Neuronal stem cell (in vitro differentiated cells): Measurements from ENCODE around the gene BMPR1A.

Source experiments
- DNase-seq: peaks from one replicate; pipeline ENCODE4 v3.0.0-alpha.2; 2013; ENCODE audit warnings: low spot score
- H2AFZ ChIP-seq: one replicate; pipeline ENCODE4 v1.6.1; 2013; ENCODE audit warnings: mild to moderate bottlenecking, low read length, inconsistent platforms
- H2AK5ac ChIP-seq: 2 replicates; pipeline ENCODE4 v1.6.1; 2013; ENCODE audit warnings: low read depth, mild to moderate bottlenecking, inconsistent platforms, low read length, moderate library complexity, mixed read lengths
- H2BK120ac ChIP-seq: 2 replicates; pipeline ENCODE4 v1.6.1; 2013; ENCODE audit warnings: low read depth, mild to moderate bottlenecking, inconsistent platforms, low read length, moderate library complexity, mixed read lengths
- H2BK12ac ChIP-seq: one replicate; pipeline ENCODE4 v1.6.1; 2013; ENCODE audit warnings: low read length, inconsistent platforms
- H2BK15ac ChIP-seq: 2 replicates; pipeline ENCODE4 v1.6.1; 2013; ENCODE audit warnings: mild to moderate bottlenecking, low read length, inconsistent platforms, mixed read lengths
- H2BK5ac ChIP-seq: one replicate; pipeline ENCODE4 v1.6.1; 2013; ENCODE audit warnings: inconsistent platforms, mild to moderate bottlenecking, low read length, moderate library complexity
- H3K14ac ChIP-seq: one replicate; pipeline ENCODE4 v1.6.1; 2013; ENCODE audit warnings: low read length, inconsistent platforms
- H3K18ac ChIP-seq: 2 replicates; pipeline ENCODE4 v1.6.1; 2013; ENCODE audit warnings: low read length, inconsistent platforms
- H3K23ac ChIP-seq: 2 replicates; pipeline ENCODE4 v1.6.1; 2013; ENCODE audit warnings: low read depth, mild to moderate bottlenecking, mixed read lengths, low read length, inconsistent platforms; ENCODE audit not compliant: poor library complexity
- H3K27ac ChIP-seq: replicated peaks from 3 replicates; pipeline ENCODE4 v1.5.1; 2013; ENCODE audit warnings: low read length, inconsistent platforms
- H3K27me3 ChIP-seq, 3 experiments: 2 replicates each; pipeline ENCODE4 v1.6.1; 2013; ENCODE audit warnings: low read length in 3 of 3, mild to moderate bottlenecking in 2 of 3, inconsistent platforms in 1 of 3, low read depth in 1 of 3, mixed read lengths in 1 of 3, moderate library complexity in 1 of 3; ENCODE audit not compliant: control insufficient read depth in 3 of 3, insufficient read depth in 3 of 3
- H3K36me3 ChIP-seq, 2 donors: replicated peaks in 1 of 2; 2 replicates each; pipeline ENCODE4 v1.6.1; 2013; ENCODE audit warnings: low read length in 2 of 2; ENCODE audit not compliant: control insufficient read depth in 2 of 2, insufficient read depth in 2 of 2
- H3K4ac ChIP-seq: 2 replicates; pipeline ENCODE4 v1.6.1; 2013; ENCODE audit warnings: inconsistent platforms, mild to moderate bottlenecking, low read length, moderate library complexity
- H3K4me1 ChIP-seq, 2 donors: 1 replicate in 1 of 2; 2 replicates in 1 of 2; pipeline ENCODE4 v1.6.1; 2013; ENCODE audit warnings: low read length in 2 of 2, low read depth in 1 of 2; ENCODE audit not compliant: control insufficient read depth in 2 of 2, insufficient read depth in 1 of 2
- H3K4me2 ChIP-seq: one replicate; pipeline ENCODE4 v1.6.1; 2013; ENCODE audit warnings: mild to moderate bottlenecking, low read length, inconsistent platforms; ENCODE audit not compliant: insufficient read depth, poor library complexity, severe bottlenecking
- H3K4me3 ChIP-seq, 2 donors: 2 replicates each; pipeline ENCODE4 v1.5.1; 2013; ENCODE audit warnings: low read length in 2 of 2, mild to moderate bottlenecking in 2 of 2, inconsistent platforms in 1 of 2, moderate library complexity in 1 of 2
- H3K79me1 ChIP-seq: one replicate; pipeline ENCODE4 v1.6.1; 2013; ENCODE audit warnings: low read depth, mild to moderate bottlenecking, inconsistent platforms, low read length, moderate library complexity
- H3K9ac ChIP-seq: one replicate; pipeline ENCODE4 v1.6.1; 2013; ENCODE audit warnings: mild to moderate bottlenecking, low read depth, low read length, inconsistent platforms; ENCODE audit not compliant: poor library complexity
- H3K9me3 ChIP-seq, 2 donors: replicated peaks in 1 of 2; 2 replicates each; pipeline versions ENCODE3 to v1.6.1; 2013; ENCODE audit warnings: low read length in 2 of 2, mild to moderate bottlenecking in 2 of 2, inconsistent platforms in 1 of 2, low read depth in 1 of 2, mixed read lengths in 1 of 2, moderate library complexity in 1 of 2; ENCODE audit not compliant: control insufficient read depth in 2 of 2, insufficient read depth in 1 of 2
- H4K8ac ChIP-seq: one replicate; pipeline ENCODE4 v1.6.1; 2013; ENCODE audit warnings: low read depth, mild to moderate bottlenecking, inconsistent platforms, low read length, moderate library complexity
- H4K91ac ChIP-seq: one replicate; pipeline ENCODE4 v1.6.1; 2013; ENCODE audit warnings: low read length, low read depth, mild to moderate bottlenecking, inconsistent platforms; ENCODE audit not compliant: poor library complexity
- WGBS, 2 donors: extraction: QIAGEN DNeasy Blood & Tissue Kit; methylation state at CpG; one replicate each; pipeline ENCODE4 v1.1.7; 2013; ENCODE audit warnings: missing lambda C conversion rate in 2 of 2, mixed read lengths in 1 of 2; ENCODE audit not compliant: insufficient read length in 2 of 2, insufficient replicate concordance in 1 of 2; ENCODE audit errors: extremely low coverage in 2 of 2; 5-methylcytosine and 5-hydroxymethylcytosine counted together

BMPR1A gene

GRCh38 chr10:86833969-86834368, 77.5 kb downstream of the BMPR1A start:
- Histone ChIP-seq H4K8ac (no peak overlapping the region), H3K4me1 (peaks cover 4 to 5% of the 10 kb centered on the region in 2 donors), H3K4me2 (no peak overlapping the region), H3K4me3 (no peak overlapping the region), H3K79me1 (peaks cover 2% of the 10 kb centered on the region), H3K27me3 (no peaks in the 10 kb centered on the region), H2BK15ac (no peak overlapping the region), H3K14ac (no peak overlapping the region), H2AFZ (no peak overlapping the region), H2BK120ac (no peak overlapping the region), H2AK5ac (no peak overlapping the region), H3K18ac (no peak overlapping the region), H3K36me3 (peaks cover 0 to 6% of the 10 kb centered on the region in 2 donors), H4K91ac (no peak overlapping the region), H3K27ac (no peak overlapping the region), H2BK12ac (no peak overlapping the region), H2BK5ac (no peak overlapping the region), H3K4ac (no peak overlapping the region), H3K9ac (no peak overlapping the region), H3K23ac (no peak overlapping the region), H3K9me3 (no peaks in the 10 kb centered on the region)
- DNase-seq = no peak

DNA sequence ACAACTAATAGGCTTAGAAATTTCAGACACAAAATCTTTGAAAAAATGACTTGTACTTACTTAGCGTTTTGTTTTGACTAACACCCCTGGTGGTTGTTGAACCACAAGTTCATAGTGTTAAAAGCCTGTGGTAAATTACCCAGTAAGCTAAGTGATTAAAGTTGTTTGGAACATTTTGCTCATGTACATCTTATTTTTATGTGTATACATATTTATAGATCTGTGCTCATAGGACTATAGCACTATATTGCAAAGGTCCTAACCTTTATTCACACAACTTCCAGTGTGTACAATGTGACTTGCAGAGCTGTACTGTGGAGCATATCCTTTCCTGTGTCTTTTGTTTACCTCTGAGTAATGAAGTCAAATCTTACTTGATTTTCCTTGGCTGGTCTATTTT, 79.6 kb downstream of the BMPR1A start:
- WGBS, 2 donors = no CpG with 5 or more reads among the region's 1 CpG
- Histone ChIP-seq H3K18ac (no peak overlapping the region), H4K91ac (no peak overlapping the region), H3K4me1 (peaks cover 0 to 5% of the 10 kb centered on the region in 2 donors), H4K8ac (no peak overlapping the region), H2BK12ac (no peak overlapping the region), H3K14ac (no peak overlapping the region), H2BK15ac (no peak overlapping the region), H2BK120ac (no peak overlapping the region), H3K23ac (no peak overlapping the region), H3K4me2 (no peak overlapping the region), H3K9me3 (no peaks in the 10 kb centered on the region), H2AK5ac (no peak overlapping the region), H2AFZ (no peak overlapping the region), H3K27me3 (no peaks in the 10 kb centered on the region), H3K4me3 (no peak overlapping the region), H3K79me1 (peaks cover 2% of the 10 kb centered on the region), H3K9ac (no peak overlapping the region), H3K27ac (no peak overlapping the region), H3K4ac (no peak overlapping the region), H2BK5ac (no peak overlapping the region), H3K36me3 (peaks cover 2 to 25% of the 10 kb centered on the region in 2 donors)
- no peak for DNase-seq

DNA sequence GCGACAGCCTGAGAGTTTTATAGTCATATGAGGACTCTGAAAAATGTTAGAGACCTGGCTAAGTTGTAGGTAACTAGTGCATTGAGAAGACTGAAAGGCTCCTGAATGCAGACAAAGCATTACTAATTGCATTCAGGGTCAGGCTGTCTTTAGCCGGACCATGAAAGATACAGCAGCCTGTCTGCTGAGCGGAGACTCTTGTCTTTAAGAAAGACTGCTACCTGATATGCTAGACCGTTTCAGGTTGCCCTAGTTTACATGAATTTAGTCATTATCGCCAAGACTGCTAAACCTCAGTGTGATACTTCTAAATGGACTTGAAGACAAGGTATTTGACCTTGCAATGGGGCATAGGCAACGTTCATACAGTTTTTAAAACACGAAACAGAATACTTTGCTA, 81.2 kb downstream of the BMPR1A start:
- H2AFZ ChIP-seq = no peak overlapping the region
- no peak overlapping the region for H3K4me2 ChIP-seq
- H3K36me3 ChIP-seq = peaks cover 2 to 41% of the 10 kb centered on the region in 2 donors
- no peak overlapping the region for H2BK5ac ChIP-seq
- H3K4ac ChIP-seq = no peak overlapping the region
- H3K79me1 ChIP-seq = peaks cover 2% of the 10 kb centered on the region
- no peak overlapping the region for H3K14ac ChIP-seq
- no peak overlapping the region for H2BK15ac ChIP-seq
- H3K9me3 ChIP-seq = no peaks in the 10 kb centered on the region
- no peak overlapping the region for H3K18ac ChIP-seq
- H3K4me1 ChIP-seq = peaks cover 0 to 5% of the 10 kb centered on the region in 2 donors
- no peak overlapping the region for H3K23ac ChIP-seq
- H3K27ac ChIP-seq = no peak overlapping the region
- no peak overlapping the region for H2AK5ac ChIP-seq
- no peak overlapping the region for H3K9ac ChIP-seq
- H2BK120ac ChIP-seq = no peak overlapping the region
- H4K8ac ChIP-seq = no peak overlapping the region
- no peak overlapping the region for H2BK12ac ChIP-seq
- H3K4me3 ChIP-seq = no peak overlapping the region
- DNase-seq = peak; percentile 32
- WGBS, 2 donors = no CpG with 5 or more reads among the region's 7 CpGs
- no peak overlapping the region for H4K91ac ChIP-seq
- H3K27me3 ChIP-seq = no peaks in the 10 kb centered on the region

- no peak overlapping the region for H3K4me3 ChIP-seq
- no peaks in the 10 kb centered on the region for H3K27me3 ChIP-seq
- H2BK120ac ChIP-seq = no peak overlapping the region
- peaks cover 2% of the 10 kb centered on the region for H3K79me1 ChIP-seq
- no peak overlapping the region for H2BK15ac ChIP-seq
- no peak overlapping the region for H3K9ac ChIP-seq
- H4K8ac ChIP-seq = no peak overlapping the region
- H2BK12ac ChIP-seq = no peak overlapping the region
- peaks cover 0 to 5% of the 10 kb centered on the region in 2 donors for H3K4me1 ChIP-seq
- H2BK5ac ChIP-seq = no peak overlapping the region
- H3K36me3 ChIP-seq = peaks cover 6 to 69% of the 10 kb centered on the region in 2 donors
- H3K27ac ChIP-seq = no peak overlapping the region
- peaks cover 0 to 1% of the 10 kb centered on the region in 2 donors for H3K9me3 ChIP-seq
- no peak overlapping the region for H4K91ac ChIP-seq
- no peak overlapping the region for H2AFZ ChIP-seq
- H3K23ac ChIP-seq = no peak overlapping the region
- H3K4me2 ChIP-seq = no peak overlapping the region
- no peak for DNase-seq
- H3K4ac ChIP-seq = no peak overlapping the region
- no peak overlapping the region for H3K18ac ChIP-seq
- no peak overlapping the region for H2AK5ac ChIP-seq
- no CpG with 5 or more reads among the region's 4 CpGs for WGBS, 2 donors
- H3K14ac ChIP-seq = no peak overlapping the region
These were observed 84.1 kb downstream of the BMPR1A start for GRCh38 chr10:86840498-86840897.
